Mucosa of gallbladder (tissue), 1 donor: ENCODE results near the gene NNT. TPM values are rescaled to one million over a fixed set of nuclear protein-coding genes. Genes with fewer than 3 reads are reported as not detected.
"Not testable (repeated sequence)": the region's sequence is repeated elsewhere in the genome, so short reads cannot be mapped to it uniquely, and the experiment has no call there.

Experiments
- DNase-seq: peaks from one replicate; pipeline ENCODE4 v3.0.0-alpha.2; 2020; ENCODE audit warnings: low spot score
- total RNA-seq: library from RNA; stranded (reverse); gene quantifications from one replicate; pipeline ENCODE4 v1.2.1, GENCODE V29; 2021
- donor health status: DM: no; HTN: no; CAD: no.

Gene NNT
- total RNA-seq, 1 donor from 2014 or later: 107 TPM

DNA sequence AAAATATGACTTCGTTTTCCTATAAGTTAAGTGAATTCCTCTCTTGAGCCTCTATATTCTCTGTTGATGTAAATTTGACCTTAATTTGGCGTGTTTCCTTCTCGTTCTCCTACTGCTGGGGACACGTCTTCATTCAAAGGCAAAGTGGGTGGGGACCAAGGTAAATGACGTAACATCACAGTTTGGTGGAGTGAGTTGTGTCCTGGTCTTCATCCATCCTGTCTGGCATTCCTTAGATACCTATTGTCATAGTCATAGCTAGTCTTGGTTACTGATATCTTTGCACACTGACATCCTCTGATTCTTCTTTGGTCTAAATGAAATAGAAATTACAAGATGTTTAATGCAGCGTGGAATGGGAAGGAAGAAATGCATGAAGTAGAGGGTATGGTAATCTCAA, 108.5 kb downstream of the NNT start:
- no peak for DNase-seq

DNA sequence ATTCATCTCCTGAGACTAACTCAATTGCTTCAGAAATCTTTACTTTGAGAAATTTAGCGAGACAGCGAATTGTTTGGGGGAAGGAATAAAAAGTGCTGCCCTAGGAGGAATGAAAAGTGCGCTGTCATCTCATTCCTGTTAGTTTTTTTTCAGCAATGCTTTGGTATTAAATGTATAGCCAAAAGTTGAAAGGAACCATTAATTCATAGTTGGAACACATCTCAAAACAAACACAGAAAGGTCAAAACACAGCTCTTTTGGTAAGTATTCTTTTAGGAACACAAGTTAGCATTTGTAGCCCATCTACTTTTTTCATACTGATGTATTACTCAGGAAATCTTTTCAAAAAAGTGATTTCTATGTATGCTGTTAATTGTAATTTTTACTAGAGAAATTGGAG, 109.1 kb downstream of the NNT start:
- DNase-seq: no peak

DNA sequence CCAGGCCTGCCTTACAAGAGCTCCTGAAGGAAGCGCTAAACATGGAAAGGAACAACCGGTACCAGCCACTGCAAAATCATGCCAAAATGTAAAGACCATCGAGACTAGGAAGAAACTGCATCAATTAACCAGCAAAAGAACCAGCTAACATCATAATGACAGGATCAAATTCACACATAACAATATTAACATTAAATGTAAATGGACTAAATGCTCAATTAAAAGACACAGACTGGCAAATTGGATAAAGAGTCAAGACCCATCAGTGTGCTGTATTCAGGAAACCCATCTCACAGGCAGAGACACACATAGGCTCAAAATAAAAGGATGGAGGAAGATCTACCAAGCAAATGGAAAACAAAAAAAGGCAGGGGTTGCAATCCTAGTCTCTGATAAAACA, 116.8 kb downstream of the NNT start:
- not testable (repeated sequence) for DNase-seq

DNA sequence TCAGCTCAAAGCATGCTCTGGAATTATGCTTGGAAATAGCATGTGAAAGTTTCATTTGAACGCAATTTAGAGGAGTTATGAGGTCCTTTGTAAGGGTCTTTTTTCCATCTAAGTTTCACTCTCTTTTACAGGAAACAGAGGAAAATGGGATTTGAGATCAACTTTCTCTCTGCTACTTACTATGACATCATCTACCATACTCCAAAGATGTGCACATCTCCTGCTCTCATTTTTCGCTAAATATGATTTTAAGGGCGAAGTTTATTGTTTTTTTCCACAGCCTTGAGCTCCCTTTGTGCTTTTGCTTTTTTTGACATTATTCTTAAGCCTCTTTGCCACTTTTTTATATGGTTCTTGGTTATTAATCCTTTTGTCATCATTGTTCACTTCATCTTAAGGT, 125.6 kb downstream of the NNT start:
- no peak for DNase-seq

DNA sequence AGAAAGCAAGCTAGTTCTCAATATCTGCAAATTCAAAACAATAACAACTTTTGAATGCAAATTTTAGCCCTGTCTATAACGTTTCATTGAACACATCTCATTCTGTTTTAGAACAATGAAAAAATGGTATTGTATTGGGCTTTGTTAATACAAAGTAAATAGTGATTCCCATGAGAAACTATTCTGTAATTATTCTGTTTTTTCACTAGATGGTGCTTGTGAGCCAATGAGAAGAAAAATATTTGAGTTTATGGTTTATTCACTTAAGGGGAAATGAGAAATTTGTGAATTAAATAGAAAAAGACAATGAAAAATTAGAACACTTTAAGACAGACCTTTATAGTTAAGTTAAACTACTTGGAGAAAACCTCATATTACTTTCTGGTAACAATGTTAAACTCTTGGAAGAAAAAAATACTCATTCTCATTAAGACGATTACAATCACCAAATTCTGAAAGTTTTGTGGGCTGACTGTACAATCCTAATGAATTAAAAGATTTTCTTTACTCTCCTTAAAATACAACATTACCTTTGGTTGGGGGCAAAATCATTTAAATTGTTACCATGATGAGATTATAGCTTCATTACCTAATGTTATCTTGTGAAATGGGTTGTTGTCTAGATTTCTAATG, 127.0 kb downstream of the NNT start:
- no peak for DNase-seq

DNA sequence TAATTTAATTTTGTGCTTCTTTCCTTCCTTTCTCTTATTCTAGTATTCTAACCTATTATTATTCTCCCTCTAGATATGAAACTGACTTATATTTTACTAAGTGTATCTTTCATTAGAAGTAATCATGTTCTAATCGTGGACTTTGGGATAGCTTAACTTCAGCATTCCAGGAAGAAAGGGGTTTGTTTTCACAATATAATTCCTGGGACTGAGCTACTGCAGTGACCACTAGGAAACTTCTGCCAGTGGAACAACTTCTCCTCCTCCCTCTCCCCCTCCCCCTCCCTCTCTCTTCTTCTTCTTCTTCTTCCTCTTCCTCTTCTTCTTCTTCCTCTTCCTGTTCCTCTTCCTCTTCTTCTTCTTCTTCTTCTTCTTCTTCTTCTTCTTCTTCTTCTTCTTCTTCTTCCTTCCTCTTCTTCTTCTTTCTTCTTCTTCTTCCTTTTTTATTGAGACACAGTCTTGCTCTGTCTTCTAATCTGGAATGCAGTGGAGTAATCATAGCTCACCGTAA, 127.9 kb downstream of the NNT start:
- DNase-seq: no peak

DNA sequence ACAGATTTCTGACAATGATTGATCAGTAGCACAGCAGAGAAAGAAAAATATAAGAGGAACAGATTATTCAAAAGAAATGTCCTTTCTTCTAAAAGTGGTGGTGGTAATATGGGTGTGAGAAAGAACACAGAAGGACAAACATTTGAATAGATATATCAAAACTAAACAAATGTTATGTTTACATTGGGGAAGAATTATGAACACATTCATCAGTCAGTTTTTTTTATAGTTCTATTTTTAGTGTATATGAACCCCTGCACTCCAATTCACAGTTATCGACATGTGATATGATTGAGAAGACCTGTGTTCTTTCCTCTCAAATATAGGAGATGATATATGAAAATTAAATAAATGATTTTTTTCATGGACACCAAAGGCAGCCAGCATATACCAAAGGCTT, 128.6 kb downstream of the NNT start:
- no peak for DNase-seq

DNA sequence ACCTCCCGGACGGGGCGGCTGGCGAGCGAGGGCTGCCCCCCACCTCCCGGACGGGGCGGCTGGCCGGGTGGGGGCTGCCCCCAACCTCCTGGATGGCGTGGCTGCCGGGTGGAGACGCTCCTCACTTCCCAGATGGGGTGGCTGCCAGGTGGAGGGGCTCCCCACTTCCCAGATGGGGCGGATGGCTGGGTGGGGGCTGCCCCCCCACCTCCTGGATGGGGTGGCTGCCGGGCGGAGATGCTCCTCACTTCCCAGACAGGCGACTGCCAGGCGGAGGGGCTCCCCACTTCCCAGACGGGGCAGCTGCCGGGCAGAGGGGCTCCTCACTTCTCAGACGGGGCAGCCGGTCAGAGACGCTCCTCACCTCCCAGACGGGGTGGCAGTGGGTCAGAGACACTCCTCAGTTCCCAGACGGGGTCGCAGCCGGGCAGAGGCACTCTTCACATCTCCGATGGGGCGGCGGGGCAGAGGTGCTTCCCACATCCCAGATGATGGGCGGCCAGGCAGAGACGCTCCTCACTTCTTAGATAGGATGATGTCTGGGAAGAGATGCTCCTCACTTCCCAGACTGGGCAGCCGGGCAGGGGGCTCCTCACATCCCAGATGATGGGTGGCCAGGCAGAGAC, 143.1 kb downstream of the NNT start:
- DNase-seq: not testable (repeated sequence)

DNA sequence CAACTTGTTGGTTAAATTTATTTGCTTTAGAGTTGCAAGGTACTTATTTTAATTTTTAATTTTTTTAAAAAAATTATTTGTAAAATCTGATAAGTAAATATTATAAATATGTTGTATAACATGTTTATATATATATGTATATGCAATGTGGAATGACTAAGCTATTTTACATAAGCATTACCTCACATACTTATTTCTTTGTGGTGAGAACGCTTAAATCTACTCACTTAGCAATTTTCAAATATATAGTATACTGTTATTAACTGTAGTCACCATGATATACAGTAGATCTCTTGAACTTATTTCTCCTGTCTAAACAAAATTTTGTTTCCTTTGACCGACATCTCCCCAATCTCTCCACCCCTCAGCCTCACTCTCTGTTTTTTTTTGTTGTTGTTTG, 147.8 kb downstream of the NNT start:
- DNase-seq: no peak

DNA sequence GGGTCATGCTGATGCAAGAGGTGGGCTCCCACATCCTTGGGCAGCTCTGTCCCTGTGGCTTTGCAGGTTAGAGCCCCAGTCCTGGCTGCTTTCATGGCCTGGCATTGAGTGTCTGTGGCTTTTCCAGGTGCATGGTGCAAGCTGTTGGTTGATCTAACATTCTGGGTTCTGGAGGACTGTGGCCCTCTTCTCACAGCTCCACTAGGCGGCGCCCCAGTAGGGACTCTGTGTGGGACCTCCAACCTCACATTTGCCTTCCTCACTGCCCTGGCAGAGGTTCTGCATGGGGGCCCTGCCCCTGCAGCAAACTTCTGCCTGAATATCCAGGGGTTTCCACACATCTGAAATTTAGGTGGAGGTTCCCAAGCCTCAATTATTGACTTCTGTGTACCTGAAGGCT, 150.1 kb downstream of the NNT start:
- DNase-seq: no peak

Other genes with a start within 250 kb of the NNT start
- 32.3 TPM for gene CCL28, start 190.8 kb upstream of the NNT start, total RNA-seq
- gene TMEM267, start 119.3 kb upstream of the NNT start, total RNA-seq: 8.6 TPM
- 0.69 TPM for gene C5orf34, start 88.0 kb upstream of the NNT start, total RNA-seq
- 74.9 TPM for gene PAIP1, start 46.1 kb upstream of the NNT start, total RNA-seq